SU-DHL-6 (cell line): ENCODE measurements around the gene CAMK1D.

Source experiments
- H2AFZ ChIP-seq: fragments of 200-600 bp; sonication (generic); 2 replicates; pipeline ENCODE4 v1.6.1; 2014; ENCODE audit warnings: low read depth, mild to moderate bottlenecking, moderate library complexity, mixed read lengths, antibody characterized with exemption, low read length; ENCODE audit not compliant: severe bottlenecking
- H3F3A ChIP-seq: fragments of 200-600 bp; shearing (Covaris generic); 2 replicates; pipeline ENCODE4 v1.6.0; 2016; ENCODE audit warnings: antibody characterized with exemption, mild to moderate bottlenecking; ENCODE audit not compliant: insufficient read depth
- H3K27ac ChIP-seq: fragments of 200-600 bp; sonication (generic); 2 replicates; pipeline ENCODE4 v1.5.1; 2016; ENCODE audit warnings: low read depth, mild to moderate bottlenecking, low read length, moderate library complexity, mixed read lengths
- H3K27me3 ChIP-seq: fragments of 200-600 bp; sonication (generic), shearing (Covaris generic); 2 replicates; pipeline ENCODE4 v1.6.0; 2014; ENCODE audit warnings: mild to moderate bottlenecking, low read length
- H3K36me3 ChIP-seq: fragments of 200-600 bp; sonication (generic); 2 replicates; pipeline ENCODE4 v1.6.1; 2014; ENCODE audit warnings: mild to moderate bottlenecking, low read length, mixed read lengths
- H3K4me2 ChIP-seq: fragments of 300-600, 200-600 bp; shearing (Covaris generic), sonication (generic); 2 replicates; pipeline ENCODE4 v1.6.0; 2014; ENCODE audit warnings: low read length, low read depth, mild to moderate bottlenecking; ENCODE audit not compliant: poor library complexity, severe bottlenecking
- H3K4me3 ChIP-seq: fragments of 200-600 bp; sonication (generic); 2 replicates; pipeline ENCODE4 v1.5.1; 2014; ENCODE audit warnings: antibody characterized with exemption, low read length, mild to moderate bottlenecking, mixed read lengths; ENCODE audit not compliant: insufficient read depth, poor library complexity, severe bottlenecking
- H3K79me2 ChIP-seq: fragments of 200-600 bp; sonication (generic); 2 replicates; pipeline ENCODE4 v1.6.1; 2014; ENCODE audit warnings: mild to moderate bottlenecking, low read length, moderate library complexity; ENCODE audit not compliant: insufficient read depth
- H3K9ac ChIP-seq: fragments of 200-600 bp; sonication (generic); 2 replicates; pipeline ENCODE4 v1.7.0; 2014; ENCODE audit warnings: mild to moderate bottlenecking, low read length
- H3K9me2 ChIP-seq: fragments of 200-600 bp; sonication (generic); replicated peaks from 2 replicates; pipeline ENCODE4 v1.6.1; 2014; ENCODE audit warnings: low read length; ENCODE audit not compliant: insufficient read depth
- H3K9me3 ChIP-seq: fragments of 200-600 bp; sonication (generic); 2 replicates; pipeline ENCODE4 v1.6.1; 2014; ENCODE audit warnings: low read length, mixed read lengths; ENCODE audit not compliant: insufficient read depth
- H4K20me1 ChIP-seq: fragments of 200-600 bp; sonication (generic); 2 replicates; pipeline ENCODE4 v1.6.1; 2014; ENCODE audit warnings: low read depth, mild to moderate bottlenecking, antibody characterized with exemption, low read length, moderate library complexity, mixed read lengths
- CTCF ChIP-seq: fragments of 200-600 bp; sonication (generic); IDR thresholded peaks from one replicate; pipeline ENCODE4 v1.5.1; 2017; ENCODE audit warnings: antibody characterized with exemption, mild to moderate bottlenecking, low read length, moderate library complexity; ENCODE audit not compliant: insufficient read depth, poor library complexity, severe bottlenecking
- EZH2phosphoT487 ChIP-seq: fragments of 200-600 bp; sonication (generic), shearing (Covaris generic); conservative IDR thresholded peaks from 2 replicates; pipeline ENCODE4 v1.6.1; 2018; ENCODE audit warnings: mild to moderate bottlenecking, antibody characterized with exemption, low read length, moderate library complexity, mixed read lengths

The CAMK1D gene

GRCh38 chr10:12526311-12526710 is 177.0 kb downstream of the CAMK1D start:
- peaks cover 4% of the 10 kb centered on the region; the same call in 1 of the 2 replicates for H3F3A ChIP-seq
- TF ChIP-seq EZH2phosphoT487: no peak
- no peak for TF ChIP-seq CTCF
- no peak overlapping the region for H3K4me2 ChIP-seq
- no peak overlapping the region for H3K9ac ChIP-seq
- no peak overlapping the region for H2AFZ ChIP-seq
- H3K36me3 ChIP-seq: peaks cover 5% of the 10 kb centered on the region; the same call in 1 of the 2 replicates
- peaks cover 86% of the 10 kb centered on the region for H3K79me2 ChIP-seq
- no peaks in the 10 kb centered on the region for H3K9me2 ChIP-seq
- no peaks in the 10 kb centered on the region for H3K27me3 ChIP-seq
- H3K4me3 ChIP-seq: no peak overlapping the region
- H3K9me3 ChIP-seq: peaks cover 2% of the 10 kb centered on the region; the same call in 1 of the 2 replicates
- H4K20me1 ChIP-seq: peaks cover 24% of the 10 kb centered on the region
- H3K27ac ChIP-seq: no peak overlapping the region

GRCh38 chr10:12529976-12530375 is 180.6 kb downstream of the CAMK1D start:
- H3K9me2 ChIP-seq: no peaks in the 10 kb centered on the region
- peaks cover 21% of the 10 kb centered on the region; the same call in 1 of the 2 replicates for H4K20me1 ChIP-seq
- H3K9me3 ChIP-seq: no peaks in the 10 kb centered on the region
- H3K9ac ChIP-seq: no peak overlapping the region
- H3K36me3 ChIP-seq: no peaks in the 10 kb centered on the region
- H3F3A ChIP-seq: peaks cover 2% of the 10 kb centered on the region; the same call in 1 of the 2 replicates
- TF ChIP-seq EZH2phosphoT487: no peak
- TF ChIP-seq CTCF: no peak
- no peak overlapping the region for H3K4me3 ChIP-seq
- H3K27ac ChIP-seq: no peak overlapping the region
- H2AFZ ChIP-seq: no peak overlapping the region
- H3K4me2 ChIP-seq: no peak overlapping the region
- H3K79me2 ChIP-seq: peaks cover 93% of the 10 kb centered on the region
- no peaks in the 10 kb centered on the region for H3K27me3 ChIP-seq

DNA sequence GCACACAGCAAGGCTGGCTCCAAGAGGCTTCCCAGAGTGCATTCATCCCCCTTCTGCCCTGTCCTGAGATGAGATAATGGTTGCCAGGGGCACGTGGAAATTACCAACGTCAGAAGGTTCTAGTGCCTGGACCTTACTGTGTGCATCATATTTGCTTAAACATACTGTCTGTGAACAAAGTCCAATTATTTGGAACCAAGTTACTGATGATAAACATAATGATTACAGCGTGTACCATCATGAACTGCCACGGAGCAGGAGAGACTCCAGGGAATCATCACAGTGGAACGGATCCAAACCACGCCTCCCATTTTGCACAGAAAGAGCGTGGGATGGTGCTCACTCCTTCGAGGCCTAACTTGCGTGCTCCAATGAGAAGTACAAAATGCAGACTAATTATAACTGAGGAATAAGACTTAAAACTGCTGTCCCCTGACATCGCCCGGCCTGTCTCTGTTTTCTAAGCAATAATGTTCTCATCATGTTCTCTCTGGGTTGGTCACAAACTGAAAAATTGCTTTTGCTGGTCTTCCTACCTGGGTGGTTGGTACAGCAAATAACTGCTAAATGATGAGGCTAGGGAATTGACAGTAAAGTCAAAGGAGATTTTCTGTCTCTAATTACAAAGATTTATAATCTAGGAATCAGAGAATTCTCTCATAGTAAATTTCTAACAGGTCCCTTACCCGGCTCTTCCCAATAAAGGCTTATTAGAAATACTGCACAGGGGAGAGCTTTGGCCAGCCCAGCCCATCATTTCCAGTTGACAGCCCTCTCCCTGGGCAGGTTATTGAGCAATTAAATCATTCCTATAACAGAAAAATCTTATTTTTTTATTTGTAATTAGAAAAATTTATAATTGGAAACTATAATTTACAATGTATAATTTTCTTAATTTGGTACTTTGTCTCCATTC is 182.2 kb downstream of the CAMK1D start:
- no peak overlapping the region for H3K4me3 ChIP-seq
- TF ChIP-seq CTCF: no peak
- H3K9ac ChIP-seq: no peak overlapping the region
- H4K20me1 ChIP-seq: peaks cover 9% of the 10 kb centered on the region; the same call in 1 of the 2 replicates
- H3K27me3 ChIP-seq: no peaks in the 10 kb centered on the region
- no peak overlapping the region for H3K4me2 ChIP-seq
- H3K79me2 ChIP-seq: peaks cover 93% of the 10 kb centered on the region
- H3K9me2 ChIP-seq: no peaks in the 10 kb centered on the region
- no peaks in the 10 kb centered on the region for H3K36me3 ChIP-seq
- H3K27ac ChIP-seq: no peak overlapping the region
- H2AFZ ChIP-seq: no peak overlapping the region
- no peaks in the 10 kb centered on the region for H3K9me3 ChIP-seq
- no peaks in the 10 kb centered on the region for H3F3A ChIP-seq
